BLaER1 (cell line): ENCODE data around the gene ZNF362.
"Not testable (repeated sequence)": the region's sequence is repeated elsewhere in the genome, so short reads cannot be mapped to it uniquely, and the experiment has no call there.

ENCODE experiments used
- H3K27ac ChIP-seq: shearing (Covaris generic); formaldehyde crosslinking; 2 replicates; pipeline ENCODE4 v1.8.1; 2022
- H3K27me3 ChIP-seq: shearing (Covaris generic); formaldehyde crosslinking; 2 replicates; pipeline ENCODE4 v1.8.1; 2022
- H3K36me3 ChIP-seq: shearing (Covaris generic); formaldehyde crosslinking; 2 replicates; pipeline ENCODE4 v1.8.1; 2022
- H3K4me1 ChIP-seq: shearing (Covaris generic); formaldehyde crosslinking; 2 replicates; pipeline ENCODE4 v1.8.1; 2022
- H3K4me2 ChIP-seq: shearing (Covaris generic); formaldehyde crosslinking; 2 replicates; pipeline ENCODE4 v1.8.1; 2022
- H3K4me3 ChIP-seq: shearing (Covaris generic); formaldehyde crosslinking; 2 replicates; pipeline ENCODE4 v1.8.1; 2022
- H3K9ac ChIP-seq: shearing (Covaris generic); formaldehyde crosslinking; 2 replicates; pipeline ENCODE4 v1.8.1; 2022
- H3K9me3 ChIP-seq: shearing (Covaris generic); formaldehyde crosslinking; 2 replicates; pipeline ENCODE4 v1.8.1; 2022
- H4K20me1 ChIP-seq: shearing (Covaris generic); formaldehyde crosslinking; 2 replicates; pipeline ENCODE4 v1.8.1; 2022
- Cebpa-rat ChIP-seq: shearing (Covaris generic); IDR thresholded peaks from 2 replicates; pipeline ENCODE4 v1.8.1; 2022

ZNF362 gene

DNA sequence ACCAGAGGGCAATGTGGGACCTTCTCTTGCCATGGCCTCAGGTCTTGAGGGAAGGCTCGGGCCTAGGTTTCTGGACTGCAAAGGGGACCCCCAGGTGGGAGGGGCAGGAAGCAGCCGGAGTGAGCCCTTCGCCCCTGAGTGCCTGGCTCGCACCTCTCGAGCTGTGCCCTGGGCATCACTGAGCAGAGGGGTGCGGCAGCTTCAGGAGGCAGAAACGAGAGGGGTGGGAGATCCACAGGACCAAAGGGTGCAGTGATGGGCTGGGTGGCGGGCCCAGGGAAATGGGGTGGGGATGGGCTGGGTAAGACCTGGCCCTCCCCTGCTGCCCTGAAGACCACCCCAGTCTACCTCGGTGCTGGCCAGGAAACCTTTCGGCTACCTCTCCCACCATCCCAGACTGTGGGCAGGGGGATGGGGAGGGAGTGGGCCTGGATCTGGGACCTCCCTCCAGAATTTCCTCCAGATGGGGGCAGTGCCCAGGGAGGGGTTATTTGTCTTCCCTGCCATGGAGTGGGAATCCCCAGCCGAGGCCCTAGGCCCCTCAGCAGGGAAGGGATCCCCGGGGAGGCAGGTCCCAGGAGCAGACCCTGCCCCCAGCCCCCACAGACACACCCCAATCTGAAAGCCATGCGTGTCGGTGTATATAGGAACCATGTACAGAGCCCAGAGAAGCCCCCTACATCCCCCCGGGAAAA, 43.3 kb downstream of the ZNF362 start:
- Histone ChIP-seq H4K20me1 (peaks cover 10% of the 10 kb centered on the region), H3K9ac (0 out of 2 replicates have a peak overlapping the region, but pooled peaks have one; percentile 45), H3K27me3 (no peaks in the 10 kb centered on the region), H3K4me2 (peak overlapping the region; percentile 19; the same call in 1 of the 2 replicates), H3K27ac (peak overlapping the region; percentile 44; the same call in 1 of the 2 replicates), H3K36me3 (peaks cover 75% of the 10 kb centered on the region), H3K9me3 (peaks cover 7% of the 10 kb centered on the region; the same call in 1 of the 2 replicates), H3K4me1 (peaks cover 42% of the 10 kb centered on the region), H3K4me3 (no peak overlapping the region)
- TF ChIP-seq Cebpa-rat: no peak

DNA sequence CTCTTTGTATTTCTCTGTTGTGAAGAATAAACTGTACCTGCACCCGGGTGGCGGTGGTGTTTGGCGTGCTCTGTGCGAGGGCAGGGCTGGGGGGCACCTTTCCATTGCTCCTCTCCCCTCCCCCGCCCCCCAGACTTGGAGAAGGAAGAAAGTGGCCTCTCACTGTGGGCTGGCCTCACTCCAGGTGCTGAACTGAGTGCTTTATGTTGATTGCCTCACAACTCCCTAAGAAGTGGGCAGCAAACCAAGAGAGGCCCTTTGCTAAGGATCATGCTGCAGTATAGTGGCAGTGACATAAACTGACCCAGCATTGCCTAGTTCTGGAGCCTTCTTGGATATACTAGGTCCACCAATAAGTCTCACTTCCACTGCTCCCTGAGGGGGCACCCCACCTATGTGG, 44.4 kb downstream of the ZNF362 start:
- no peaks in the 10 kb centered on the region for H3K27me3 ChIP-seq
- no peak for TF ChIP-seq Cebpa-rat
- H4K20me1 ChIP-seq: 0 out of 2 replicates have a peak, but pooled peaks cover 2% of the 10 kb centered on the region
- H3K4me3 ChIP-seq: no peak overlapping the region
- H3K27ac ChIP-seq: no peak overlapping the region
- H3K4me1 ChIP-seq: peaks cover 39% of the 10 kb centered on the region
- H3K9ac ChIP-seq: no peak overlapping the region
- peaks cover 7% of the 10 kb centered on the region; the same call in 1 of the 2 replicates for H3K9me3 ChIP-seq
- peaks cover 66% of the 10 kb centered on the region for H3K36me3 ChIP-seq
- H3K4me2 ChIP-seq: peak overlapping the region; percentile 19; the same call in 1 of the 2 replicates

DNA sequence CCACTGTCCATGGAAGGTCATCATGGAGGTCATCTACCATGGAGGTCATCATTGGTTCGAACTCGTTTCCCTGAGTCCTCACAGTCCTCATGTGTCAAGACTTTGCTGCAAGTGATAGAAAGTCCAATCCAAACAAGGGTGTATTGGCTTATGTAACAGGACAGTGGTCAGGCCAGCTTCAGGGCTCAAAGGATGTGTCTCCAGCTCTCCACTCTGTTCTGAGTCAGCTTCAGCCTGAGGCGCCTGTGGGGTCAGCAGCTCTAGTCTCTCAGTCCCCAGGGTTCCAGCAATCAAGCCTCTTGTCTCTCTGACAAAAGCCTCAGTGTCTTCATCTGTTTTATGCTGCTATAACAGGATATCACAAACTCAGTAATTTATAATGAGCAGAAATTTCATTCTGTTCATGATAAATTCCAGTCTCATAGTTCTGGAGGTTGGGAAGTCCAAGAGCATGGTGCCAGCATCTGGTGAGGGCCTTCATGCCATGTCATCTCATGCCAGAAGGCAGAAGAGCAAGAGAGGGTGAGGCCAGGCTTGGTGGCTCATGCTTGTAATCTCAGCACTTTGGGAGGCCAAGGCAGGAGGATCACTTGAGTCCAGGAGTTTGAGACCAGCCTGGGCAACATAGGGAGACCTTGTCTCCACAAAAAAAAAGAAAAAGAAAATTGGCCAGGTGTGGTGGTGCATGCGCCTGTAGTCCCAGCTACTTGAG, 45.1 kb downstream of the ZNF362 start:
- Histone ChIP-seq H3K4me1 (peaks cover 47% of the 10 kb centered on the region), H3K27ac (no peak overlapping the region), H3K4me3 (no peak overlapping the region), H3K27me3 (no peaks in the 10 kb centered on the region), H3K4me2 (peak overlapping the region; percentile 45), H4K20me1 (no peaks in the 10 kb centered on the region), H3K9ac (no peak overlapping the region), H3K36me3 (peaks cover 58% of the 10 kb centered on the region), H3K9me3 (peaks cover 7% of the 10 kb centered on the region; the same call in 1 of the 2 replicates)
- no peak for TF ChIP-seq Cebpa-rat

DNA sequence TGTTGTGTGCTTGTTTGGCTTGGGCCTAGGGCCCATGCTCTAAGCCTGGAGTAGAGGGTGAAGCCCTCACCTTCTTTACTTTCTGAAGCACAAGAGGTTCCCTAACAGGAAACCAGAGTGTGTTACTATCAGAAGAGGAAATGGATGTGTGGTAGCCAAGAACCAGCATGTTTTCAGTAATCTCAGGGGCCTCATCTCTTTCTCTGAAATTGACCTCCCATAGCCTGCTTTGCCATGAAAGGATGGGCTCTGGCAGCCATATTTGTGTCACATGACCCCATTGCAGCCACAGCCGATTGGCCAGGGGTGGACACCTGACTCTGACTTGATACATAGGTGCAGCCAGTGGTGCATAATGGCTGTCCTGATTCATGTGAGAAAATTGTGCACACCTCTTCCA, 46.0 kb downstream of the ZNF362 start:
- peak overlapping the region; percentile 45 for H3K4me2 ChIP-seq
- H3K36me3 ChIP-seq: peaks cover 49% of the 10 kb centered on the region

DNA sequence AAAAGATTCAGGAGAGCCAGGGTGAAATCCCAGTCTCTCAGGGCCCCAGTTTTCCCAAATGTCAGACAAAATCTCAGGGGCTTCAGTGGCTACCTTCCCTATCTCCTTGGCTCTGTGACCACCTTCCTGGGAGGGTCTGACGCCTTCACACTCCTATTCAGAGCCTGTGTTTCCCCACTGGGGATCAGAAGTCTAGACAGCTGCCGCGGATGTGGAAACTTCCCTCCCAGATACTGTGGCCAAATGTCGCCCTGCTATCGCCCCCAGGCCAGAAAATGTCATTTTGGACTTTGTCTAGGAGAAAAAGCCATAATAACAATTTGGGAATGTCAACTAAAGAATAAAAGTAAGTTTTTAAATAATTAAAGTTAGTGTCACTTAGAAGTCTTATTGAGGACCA, 48.7 kb downstream of the ZNF362 start:
- Histone ChIP-seq H4K20me1 (no peaks in the 10 kb centered on the region), H3K27me3 (no peaks in the 10 kb centered on the region), H3K4me1 (peaks cover 47% of the 10 kb centered on the region), H3K4me2 (no peak overlapping the region), H3K36me3 (peaks cover 22% of the 10 kb centered on the region), H3K9me3 (peaks cover 17% of the 10 kb centered on the region; the same call in 1 of the 2 replicates), H3K27ac (no peak overlapping the region), H3K9ac (no peak overlapping the region), H3K4me3 (no peak overlapping the region)
- no peak for TF ChIP-seq Cebpa-rat

More for the DNA sequence above, 46.0 kb downstream of the ZNF362 start:
- Histone ChIP-seq H3K27me3 (no peaks in the 10 kb centered on the region), H3K4me1 (peaks cover 54% of the 10 kb centered on the region), H3K27ac (no peak overlapping the region), H3K9me3 (peaks cover 7% of the 10 kb centered on the region; the same call in 1 of the 2 replicates), H3K4me3 (no peak overlapping the region), H3K9ac (no peak overlapping the region), H4K20me1 (no peaks in the 10 kb centered on the region)
- TF ChIP-seq Cebpa-rat: no peak

DNA sequence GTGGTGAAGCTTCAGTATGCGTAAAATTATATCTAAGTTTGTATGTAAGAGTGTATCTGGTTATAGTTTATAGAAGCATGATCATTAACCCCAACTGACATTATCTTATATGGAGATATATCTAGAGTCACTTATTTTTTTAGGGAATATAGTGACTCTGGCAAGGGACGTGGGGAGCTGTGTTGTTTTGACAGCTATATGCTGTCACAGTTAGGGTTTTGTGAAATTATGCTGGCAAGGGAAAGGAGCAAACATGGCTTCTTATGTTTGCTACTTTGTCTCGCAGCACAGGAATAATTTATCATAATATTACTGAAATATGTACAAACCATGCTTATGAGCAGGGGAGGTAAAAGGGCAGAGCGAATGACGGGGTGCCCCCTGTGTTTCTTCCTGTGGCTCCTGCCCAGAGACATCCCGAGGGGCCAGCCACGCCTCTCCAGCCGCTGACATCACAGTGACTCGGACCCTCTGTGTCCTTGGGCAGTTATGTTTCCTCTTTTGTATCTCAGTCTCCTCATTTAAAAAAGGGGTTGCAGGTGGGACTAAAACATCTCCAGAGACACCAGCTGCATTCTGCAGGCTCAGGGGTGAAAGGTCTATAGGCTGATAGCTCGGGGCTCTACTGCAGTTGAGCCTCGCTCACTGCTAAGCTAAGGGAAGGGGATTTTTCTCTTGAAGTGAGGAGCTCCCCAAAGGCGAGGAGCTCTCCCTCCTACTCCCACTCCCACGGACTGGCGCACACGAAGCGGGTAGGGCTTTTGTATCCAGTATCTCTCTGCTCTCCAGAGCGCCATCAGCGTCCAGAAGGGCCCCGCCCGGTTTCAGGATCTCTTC, 49.7 kb downstream of the ZNF362 start:
- no peak for TF ChIP-seq Cebpa-rat
- H3K4me3 ChIP-seq: no peak overlapping the region
- peak overlapping the region; percentile 45; the same call in 1 of the 2 replicates for H3K9ac ChIP-seq
- peak overlapping the region; percentile 44; the same call in 1 of the 2 replicates for H3K27ac ChIP-seq
- peaks cover 22% of the 10 kb centered on the region; the same call in 1 of the 2 replicates for H3K9me3 ChIP-seq
- H3K4me1 ChIP-seq: peaks cover 40% of the 10 kb centered on the region
- peak overlapping the region; percentile 65 for H3K4me2 ChIP-seq
- no peaks in the 10 kb centered on the region for H4K20me1 ChIP-seq
- H3K27me3 ChIP-seq: no peaks in the 10 kb centered on the region
- peaks cover 12% of the 10 kb centered on the region for H3K36me3 ChIP-seq

DNA sequence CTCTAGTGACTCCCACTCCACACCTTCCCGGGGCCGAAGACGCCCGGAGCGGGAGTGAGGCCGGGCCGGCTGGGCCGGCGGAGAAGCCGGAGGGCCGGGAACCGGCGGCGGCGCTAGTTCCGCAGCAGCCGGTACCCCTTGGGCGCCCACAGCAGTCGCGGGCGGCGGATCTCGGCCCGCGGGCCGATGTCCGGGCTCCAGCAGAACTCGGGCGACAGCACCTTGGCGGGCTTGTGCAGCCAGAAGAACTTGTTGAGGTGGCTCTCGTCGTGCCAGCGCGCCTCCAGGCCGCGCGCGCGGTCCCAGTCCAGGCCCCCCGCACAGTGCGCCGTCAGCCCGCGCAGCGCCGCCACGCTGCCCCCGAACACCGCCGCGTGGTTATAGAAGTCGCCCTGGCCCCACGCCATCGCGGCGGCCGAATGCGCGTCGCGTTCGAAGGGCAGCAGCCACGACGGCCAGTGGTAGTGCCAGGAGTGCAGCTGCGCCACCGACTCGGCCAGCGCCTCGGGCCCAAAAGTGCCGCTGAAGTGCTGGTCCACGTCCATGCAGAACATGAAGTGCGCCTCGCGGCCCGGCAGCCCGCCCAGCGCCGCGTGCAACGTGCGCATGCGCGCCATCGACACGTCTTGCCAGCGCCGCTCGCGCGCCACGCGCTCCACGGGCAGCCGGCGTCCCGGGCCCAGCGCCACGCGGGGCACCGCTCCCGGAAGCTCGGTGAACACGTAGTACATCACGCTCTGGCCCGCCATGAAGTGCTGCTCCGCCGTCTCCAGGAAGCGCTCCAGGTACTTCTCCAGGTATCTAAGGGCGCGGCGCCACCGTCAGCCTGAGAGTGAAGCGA, 50.6 kb downstream of the ZNF362 start:
- H4K20me1 ChIP-seq: no peaks in the 10 kb centered on the region
- peaks cover 4% of the 10 kb centered on the region for H3K36me3 ChIP-seq
- peaks cover 35% of the 10 kb centered on the region for H3K4me1 ChIP-seq
- peaks cover 15% of the 10 kb centered on the region; the same call in 1 of the 2 replicates for H3K9me3 ChIP-seq
- TF ChIP-seq Cebpa-rat: no peak
- H3K9ac ChIP-seq: peak overlapping the region; percentile 45; the same call in 1 of the 2 replicates
- no peak overlapping the region for H3K4me3 ChIP-seq
- H3K27ac ChIP-seq: peak overlapping the region; percentile 44; the same call in 1 of the 2 replicates
- peak overlapping the region; percentile 65 for H3K4me2 ChIP-seq
- no peaks in the 10 kb centered on the region for H3K27me3 ChIP-seq

DNA sequence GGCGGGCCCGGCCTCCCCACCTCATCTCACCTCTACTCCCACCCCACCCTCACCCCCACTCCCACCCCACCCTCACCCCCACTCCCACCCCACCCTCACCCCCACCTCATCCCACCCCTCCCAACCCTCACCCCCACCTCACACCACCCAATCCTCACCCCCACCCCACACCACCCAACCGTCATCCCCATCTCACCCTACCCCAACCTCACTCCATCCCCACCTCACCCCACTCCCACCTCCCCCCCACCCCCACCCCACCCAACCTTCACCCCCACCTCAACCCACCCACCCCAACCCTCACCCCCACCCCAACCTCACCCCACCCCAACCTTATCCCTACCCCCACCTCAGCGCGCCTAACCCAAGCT, 51.2 kb downstream of the ZNF362 start:
- no peaks in the 10 kb centered on the region; the same call in 1 of the 2 replicates for H3K36me3 ChIP-seq
- no peak overlapping the region for H3K4me3 ChIP-seq
- no peaks in the 10 kb centered on the region for H3K27me3 ChIP-seq
- H3K9ac ChIP-seq: no peak overlapping the region
- H3K9me3 ChIP-seq: peaks cover 15% of the 10 kb centered on the region; the same call in 1 of the 2 replicates
- peaks cover 29% of the 10 kb centered on the region for H3K4me1 ChIP-seq
- H3K27ac ChIP-seq: no peak overlapping the region
- H3K4me2 ChIP-seq: no peak overlapping the region
- no peaks in the 10 kb centered on the region for H4K20me1 ChIP-seq
- no peak for TF ChIP-seq Cebpa-rat

DNA sequence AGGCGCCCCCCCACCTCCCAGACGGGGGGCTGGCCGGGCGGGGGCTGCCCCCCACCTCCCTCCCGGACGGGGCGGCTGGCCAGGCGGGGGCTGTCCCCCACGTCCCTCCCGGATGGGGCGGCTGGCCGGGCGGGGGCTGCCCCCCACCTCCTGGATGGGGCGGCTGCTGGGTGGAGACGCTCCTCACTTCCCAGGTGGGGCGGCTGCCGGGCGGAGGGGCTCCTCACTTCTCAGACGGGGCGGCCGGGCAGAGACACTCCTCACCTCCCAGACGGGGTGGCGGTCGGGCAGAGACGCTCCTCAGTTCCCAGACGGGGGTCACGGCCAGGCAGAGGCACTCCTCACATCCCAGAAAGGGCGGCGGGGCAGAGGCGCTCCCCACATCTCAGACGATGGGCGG, 53.1 kb downstream of the ZNF362 start:
- not testable (repeated sequence) for H3K27ac ChIP-seq, H3K4me3 ChIP-seq, H3K9ac ChIP-seq, H4K20me1 ChIP-seq, H3K36me3 ChIP-seq, H3K27me3 ChIP-seq, H3K4me2 ChIP-seq
- peaks cover 26% of the 10 kb centered on the region for H3K4me1 ChIP-seq
- peaks cover 15% of the 10 kb centered on the region; the same call in 1 of the 2 replicates for H3K9me3 ChIP-seq
